ENCODE data around the gene CDK9.

CDK9 gene

GRCh38 chr9:127806871-127807270 lies 21.0 kb downstream of the CDK9 start:
- DNase-seq, result no peak

- no peak for DNase-seq
Measured at GRCh38 chr9:127808347-127809001, 22.6 kb downstream of the CDK9 start.

- DNase-seq, result no peak
Measured at GRCh38 chr9:127809002-127809539, 23.2 kb downstream of the CDK9 start.

- no peak for DNase-seq
Measured at GRCh38 chr9:127809540-127810377, 23.9 kb downstream of the CDK9 start.

GRCh38 chr9:127810378-127811187 lies 24.7 kb downstream of the CDK9 start:
- DNase-seq, result no peak

- no peak for DNase-seq
Measured at GRCh38 chr9:127812011-127812410, 26.2 kb downstream of the CDK9 start.

GRCh38 chr9:127812936-127813675 lies 27.3 kb downstream of the CDK9 start:
- no peak for DNase-seq

GRCh38 chr9:127813686-127814226 lies 27.9 kb downstream of the CDK9 start:
- DNase-seq, result no peak

- DNase-seq, result no peak
Measured at GRCh38 chr9:127814619-127815511, 29.0 kb downstream of the CDK9 start.

- DNase-seq, result no peak
Measured at GRCh38 chr9:127815512-127816361, 29.9 kb downstream of the CDK9 start.

GRCh38 chr9:127816362-127816725 lies 30.5 kb downstream of the CDK9 start:
- no peak for DNase-seq

- no peak for DNase-seq
Measured at GRCh38 chr9:127816728-127817127, 30.9 kb downstream of the CDK9 start.

GRCh38 chr9:127817881-127818434 lies 32.1 kb downstream of the CDK9 start:
- DNase-seq, result no peak

GRCh38 chr9:127818574-127818973 lies 32.7 kb downstream of the CDK9 start:
- DNase-seq, result no peak

GRCh38 chr9:127822108-127822507 lies 36.3 kb downstream of the CDK9 start:
- DNase-seq, result no peak

- no peak for DNase-seq
Measured at GRCh38 chr9:127825319-127826051, 39.7 kb downstream of the CDK9 start.

- no peak for DNase-seq
Measured at GRCh38 chr9:127826253-127826913, 40.5 kb downstream of the CDK9 start.

- DNase-seq, result no peak
Measured at GRCh38 chr9:127828262-127829031, 42.6 kb downstream of the CDK9 start.
